ENCODE measurements around the gene FABP3. TPM values are rescaled to one million over a fixed set of nuclear protein-coding genes. Genes with fewer than 3 reads are reported as not detected.

Gene FABP3
- total and polyA plus RNA-seq, 10 of the 15 experiments (the other 5 are each of a cell fraction or from before 2014, with no cell fraction given), result 0.36 to 1.2 (median 0.67) TPM; not detected in 2

DNA sequence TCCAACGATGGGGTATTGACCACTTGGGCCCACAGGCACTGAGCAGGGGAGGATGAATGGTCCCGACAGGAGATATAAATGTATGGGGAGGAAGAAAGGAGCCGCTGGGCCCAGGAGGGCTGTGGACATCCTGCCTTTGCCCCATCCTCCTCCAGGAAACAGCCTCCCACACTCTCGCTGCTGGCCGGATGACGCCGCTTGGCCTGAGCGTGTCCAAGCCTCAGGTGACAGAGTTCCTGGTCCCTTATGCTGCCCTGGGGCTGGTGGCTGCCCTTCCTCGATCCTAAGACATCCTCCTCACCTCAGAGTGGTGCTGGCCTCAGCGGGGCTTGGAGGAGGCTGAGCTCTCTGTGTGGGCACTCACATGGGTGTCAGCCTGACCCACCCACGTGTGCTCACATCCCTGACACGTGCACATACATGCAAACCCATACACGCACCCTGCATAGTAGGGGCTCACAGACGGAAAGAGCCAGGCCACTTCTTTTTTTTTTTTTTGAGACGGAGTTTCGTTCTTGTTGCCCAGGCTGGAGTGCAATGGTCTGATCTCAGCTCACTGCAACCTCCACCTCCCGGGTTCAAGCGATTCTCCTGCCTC, 34.3 kb upstream of the FABP3 start:
- ATAC-seq (no peak), FAIRE-seq (no peak), DNase-seq (ENCODE audit: low read depth, low spot score) (no peak)
- CTCF ChIA-PET, result interaction anchor here (0.6 to 3.0 kb wide), 4 partner anchors 12 to 118 kb away, joined by 3 to 11 read pairs (median 6); no protein-coding TSS in a partner anchor
- Histone ChIP-seq H4K20me1 (ENCODE audit: control insufficient read depth, insufficient read depth) (no peaks in the 10 kb centered on the region; the same call in 1 of the 2 replicates), H3K4me3 (no peak overlapping the region), H2AFZ (ENCODE audit: control insufficient read depth, low read depth, low read length) (no peak overlapping the region), H3K9me3 (replicated peaks; ENCODE audit: control insufficient read depth, insufficient read depth, low read length) (no peaks in the 10 kb centered on the region), H3K79me2 (ENCODE audit: control insufficient read depth, insufficient read depth, low read length) (no peaks in the 10 kb centered on the region), H3K9ac (ENCODE audit: control insufficient read depth, insufficient read depth, low read length) (no peak overlapping the region), H3K27ac (ENCODE audit: control insufficient read depth, insufficient read depth) (no peak overlapping the region), H3K4me1 (ENCODE audit: control insufficient read depth, insufficient read depth, low read length) (peaks cover 5% of the 10 kb centered on the region; the same call in 1 of the 2 replicates), H3K36me3 (ENCODE audit: control insufficient read depth in 2 of 2, insufficient read depth in 2 of 2, low read length in 1 of 2) (no peaks in the 10 kb centered on the region), H3K27me3 (replicated peaks in 1 of 2; ENCODE audit: control insufficient read depth in 2 of 2, insufficient read depth in 2 of 2, low read length in 1 of 2) (peaks cover 2% of the 10 kb centered on the region in 2 experiments; a peak in 1 of 4 replicates), H3K4me2 (ENCODE audit: control insufficient read depth, insufficient read depth) (no peak overlapping the region)
- intact Hi-C loops (cut with micrococcal nuclease; ENCODE audit: unreplicated experiment), result no loop called here
- WGBS (ENCODE audit: insufficient coverage, insufficient replicate concordance, low lambda C conversion rate, missing lambda C conversion rate), result 52% methylated on average over 17 of the region's 18 CpGs
- no TSS peak for BruUV-seq (replicated peaks)
- SMC1A ChIA-PET (ENCODE audit: uncharacterized antibody, unreplicated experiment), result no interaction called here
- RAD21 ChIA-PET (ENCODE audit: unreplicated experiment), result no interaction called here
- POLR2A ChIA-PET, result no interaction called here
- TF ChIP-seq YY1 (IDR thresholded peaks at IDR 0.05; ENCODE audit: low read depth, low read length) (no peak), MYB (IDR thresholded peaks at IDR 0.05; ENCODE audit: borderline replicate concordance, low read depth, low read length) (no peak), TBL1XR1 (IDR thresholded peaks at IDR 0.05; ENCODE audit: low read depth, low read length) (no peak)
- TF ChIP-seq, protein P1, sequence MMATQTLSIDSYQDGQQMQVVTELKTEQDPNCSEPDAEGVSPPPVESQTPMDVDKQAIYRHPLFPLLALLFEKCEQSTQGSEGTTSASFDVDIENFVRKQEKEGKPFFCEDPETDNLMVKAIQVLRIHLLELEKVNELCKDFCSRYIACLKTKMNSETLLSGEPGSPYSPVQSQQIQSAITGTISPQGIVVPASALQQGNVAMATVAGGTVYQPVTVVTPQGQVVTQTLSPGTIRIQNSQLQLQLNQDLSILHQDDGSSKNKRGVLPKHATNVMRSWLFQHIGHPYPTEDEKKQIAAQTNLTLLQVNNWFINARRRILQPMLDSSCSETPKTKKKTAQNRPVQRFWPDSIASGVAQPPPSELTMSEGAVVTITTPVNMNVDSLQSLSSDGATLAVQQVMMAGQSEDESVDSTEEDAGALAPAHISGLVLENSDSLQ (IDR thresholded peaks at IDR 0.05), result no peak
- in situ Hi-C loops (cut with MboI), result no loop called here

DNA sequence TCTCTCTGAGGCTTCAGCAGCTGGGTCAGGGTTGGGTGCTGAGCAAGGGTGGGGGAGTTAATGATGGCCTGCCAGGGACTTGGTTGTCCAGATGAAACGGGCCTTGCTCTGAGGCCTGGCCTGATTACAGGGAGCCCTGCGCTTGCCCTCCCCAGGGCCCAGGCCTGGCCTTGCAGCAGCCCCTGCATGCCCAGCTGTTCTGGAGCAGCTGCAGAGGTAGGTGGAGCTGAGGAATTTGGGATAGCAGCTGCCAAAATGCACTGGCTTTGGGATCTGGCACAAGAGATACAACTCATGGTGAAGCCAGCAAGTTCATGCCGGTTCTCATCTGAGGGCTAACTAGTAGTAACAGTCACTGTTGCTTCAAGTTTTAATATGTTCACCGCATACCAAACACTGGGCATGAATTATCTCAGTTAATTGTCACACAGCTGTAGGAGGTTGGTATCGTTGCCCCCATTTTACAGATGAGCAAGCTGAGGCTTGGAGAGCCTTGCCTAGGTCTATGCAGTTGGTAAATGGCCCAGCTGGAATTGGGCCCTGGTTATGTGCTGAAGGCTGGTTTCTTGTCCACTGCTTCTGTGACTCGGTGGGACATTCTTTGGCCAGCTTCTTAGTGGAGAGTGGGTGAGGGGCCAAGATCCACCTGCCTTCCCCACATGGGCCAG, 32.8 kb upstream of the FABP3 start:
- Histone ChIP-seq H3K27ac (ENCODE audit: control insufficient read depth, insufficient read depth) (no peak overlapping the region), H2AFZ (ENCODE audit: control insufficient read depth, low read depth, low read length) (no peak overlapping the region), H4K20me1 (ENCODE audit: control insufficient read depth, insufficient read depth) (no peaks in the 10 kb centered on the region; the same call in 1 of the 2 replicates), H3K4me1 (ENCODE audit: control insufficient read depth, insufficient read depth, low read length) (no peaks in the 10 kb centered on the region), H3K4me2 (ENCODE audit: control insufficient read depth, insufficient read depth) (no peak overlapping the region), H3K9me3 (replicated peaks; ENCODE audit: control insufficient read depth, insufficient read depth, low read length) (no peaks in the 10 kb centered on the region), H3K9ac (ENCODE audit: control insufficient read depth, insufficient read depth, low read length) (no peak overlapping the region), H3K79me2 (ENCODE audit: control insufficient read depth, insufficient read depth, low read length) (no peaks in the 10 kb centered on the region), H3K4me3 (no peak overlapping the region), H3K36me3 (ENCODE audit: control insufficient read depth in 2 of 2, insufficient read depth in 2 of 2, low read length in 1 of 2) (no peaks in the 10 kb centered on the region), H3K27me3 (replicated peaks in 1 of 2; ENCODE audit: control insufficient read depth in 2 of 2, insufficient read depth in 2 of 2, low read length in 1 of 2) (peaks cover 0 to 2% of the 10 kb centered on the region in 2 experiments; a peak in 1 of 4 replicates)
- no TSS peak for BruUV-seq (replicated peaks)
- ChIA-PET POLR2A (no interaction called here), RAD21 (ENCODE audit: unreplicated experiment) (no interaction called here), CTCF (interaction anchor here (1.4 to 3.0 kb wide), 3 partner anchors 11 to 18 kb away, joined by 3 to 11 read pairs (median 10); no protein-coding TSS in a partner anchor), SMC1A (ENCODE audit: uncharacterized antibody, unreplicated experiment) (interaction anchor here (1.1 to 2.0 kb wide), 3 partner anchors 15 to 398 kb away, joined by 3 to 9 read pairs (median 5); no protein-coding TSS in a partner anchor)
- WGBS (ENCODE audit: insufficient coverage, insufficient replicate concordance, low lambda C conversion rate, missing lambda C conversion rate), result 51% methylated on average over 6 of the region's 6 CpGs
- ATAC-seq, result no peak
- no peak for DNase-seq (ENCODE audit: low read depth, low spot score)
- intact Hi-C loops (cut with micrococcal nuclease; ENCODE audit: unreplicated experiment), result no loop called here
- FAIRE-seq, result no peak
- in situ Hi-C loops (cut with MboI), result no loop called here
- no peak for TF ChIP-seq POLR2AphosphoS2 (IDR thresholded peaks at IDR 0.05; ENCODE audit: low read depth, low read length)
- TF ChIP-seq, protein P2, sequence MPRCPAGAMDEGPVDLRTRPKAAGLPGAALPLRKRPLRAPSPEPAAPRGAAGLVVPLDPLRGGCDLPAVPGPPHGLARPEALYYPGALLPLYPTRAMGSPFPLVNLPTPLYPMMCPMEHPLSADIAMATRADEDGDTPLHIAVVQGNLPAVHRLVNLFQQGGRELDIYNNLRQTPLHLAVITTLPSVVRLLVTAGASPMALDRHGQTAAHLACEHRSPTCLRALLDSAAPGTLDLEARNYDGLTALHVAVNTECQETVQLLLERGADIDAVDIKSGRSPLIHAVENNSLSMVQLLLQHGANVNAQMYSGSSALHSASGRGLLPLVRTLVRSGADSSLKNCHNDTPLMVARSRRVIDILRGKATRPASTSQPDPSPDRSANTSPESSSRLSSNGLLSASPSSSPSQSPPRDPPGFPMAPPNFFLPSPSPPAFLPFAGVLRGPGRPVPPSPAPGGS (IDR thresholded peaks at IDR 0.05; ENCODE audit: borderline replicate concordance, insufficient read depth, low read depth, low read length, poor library complexity, severe bottlenecking), result no peak
- no peak for TF ChIP-seq CBFB (IDR thresholded peaks at IDR 0.05; ENCODE audit: low read depth)
- TF ChIP-seq, protein P3, sequence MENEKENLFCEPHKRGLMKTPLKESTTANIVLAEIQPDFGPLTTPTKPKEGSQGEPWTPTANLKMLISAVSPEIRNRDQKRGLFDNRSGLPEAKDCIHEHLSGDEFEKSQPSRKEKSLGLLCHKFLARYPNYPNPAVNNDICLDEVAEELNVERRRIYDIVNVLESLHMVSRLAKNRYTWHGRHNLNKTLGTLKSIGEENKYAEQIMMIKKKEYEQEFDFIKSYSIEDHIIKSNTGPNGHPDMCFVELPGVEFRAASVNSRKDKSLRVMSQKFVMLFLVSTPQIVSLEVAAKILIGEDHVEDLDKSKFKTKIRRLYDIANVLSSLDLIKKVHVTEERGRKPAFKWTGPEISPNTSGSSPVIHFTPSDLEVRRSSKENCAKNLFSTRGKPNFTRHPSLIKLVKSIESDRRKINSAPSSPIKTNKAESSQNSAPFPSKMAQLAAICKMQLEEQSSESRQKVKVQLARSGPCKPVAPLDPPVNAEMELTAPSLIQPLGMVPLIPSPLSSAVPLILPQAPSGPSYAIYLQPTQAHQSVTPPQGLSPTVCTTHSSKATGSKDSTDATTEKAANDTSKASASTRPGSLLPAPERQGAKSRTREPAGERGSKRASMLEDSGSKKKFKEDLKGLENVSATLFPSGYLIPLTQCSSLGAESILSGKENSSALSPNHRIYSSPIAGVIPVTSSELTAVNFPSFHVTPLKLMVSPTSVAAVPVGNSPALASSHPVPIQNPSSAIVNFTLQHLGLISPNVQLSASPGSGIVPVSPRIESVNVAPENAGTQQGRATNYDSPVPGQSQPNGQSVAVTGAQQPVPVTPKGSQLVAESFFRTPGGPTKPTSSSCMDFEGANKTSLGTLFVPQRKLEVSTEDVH (IDR thresholded peaks at IDR 0.05; ENCODE audit: low read depth, partially characterized antibody), result no peak
- TF ChIP-seq ZNF274 (IDR thresholded peaks at IDR 0.05; ENCODE audit: insufficient read depth, insufficient read length), result no peak
- TF ChIP-seq BHLHE40 (IDR thresholded peaks at IDR 0.05; ENCODE audit: borderline replicate concordance in 1 of 2, low read depth in 2 of 2, low read length in 1 of 2), result no peak

Data from GM12878 (cell line).